IMR-90 (cell line): Measurements from ENCODE around the gene KMT5C. TPM values are rescaled to one million over a fixed set of nuclear protein-coding genes. Genes with fewer than 3 reads are reported as not detected.

Source experiments
- ATAC-seq: fragments of 200-7000 bp; cut with Tn5 transposase; 2 replicates; pipeline ENCODE4 v1.9.1; 2020; ENCODE audit warnings: low read depth, mild to moderate bottlenecking, moderate library complexity
- BruUV-seq: library from RNA; stranded (reverse); fragments of 400-500 nt; replicated peaks from 2 replicates; lab custom pipeline; 2021; lab: Mats Ljungman, UMichigan
- CTCF ChIA-PET: fragments of 300-600 bp; formaldehyde crosslinking; extraction: SDS; loops from one replicate; lab custom pipeline; 2021; ENCODE audit warnings: antibody characterized with exemption; lab: Yijun Ruan, JAX
- POLR2A ChIA-PET: fragments of 300-600 bp; sonication (Branson Sonifier 250); formaldehyde crosslinking; loops from one replicate; lab custom pipeline; 2022; ENCODE audit warnings: antibody characterized with exemption; ENCODE audit not compliant: unreplicated experiment; lab: Charles Lee
- DNase-seq: peaks from one replicate; pipeline ENCODE4 v3.0.0; 2013
- H2AFZ ChIP-seq: replicated peaks from 2 replicates; pipeline ENCODE3; 2013; ENCODE audit warnings: low read length, mild to moderate bottlenecking; ENCODE audit not compliant: poor library complexity
- H2AK5ac ChIP-seq: 2 replicates; pipeline ENCODE4 v1.6.1; 2013; ENCODE audit warnings: low read depth, low read length, inconsistent platforms
- H2AK9ac ChIP-seq: replicated peaks from 2 replicates; pipeline ENCODE3; 2013; ENCODE audit warnings: mild to moderate bottlenecking, low read depth, low read length, moderate library complexity; ENCODE audit not compliant: poor library complexity
- H2BK120ac ChIP-seq: 2 replicates; pipeline ENCODE4 v1.6.1; 2013; ENCODE audit warnings: low read depth, low read length, inconsistent platforms
- H2BK15ac ChIP-seq: 3 replicates; pipeline ENCODE4 v1.6.1; 2013; ENCODE audit warnings: low read depth, low read length, inconsistent platforms
- H2BK20ac ChIP-seq: 2 replicates; pipeline ENCODE4 v1.6.1; 2013; ENCODE audit warnings: low read depth, mild to moderate bottlenecking, inconsistent platforms, low read length, moderate library complexity
- H2BK5ac ChIP-seq: 2 replicates; pipeline ENCODE4 v1.6.1; 2013; ENCODE audit warnings: mild to moderate bottlenecking, low read depth, low read length, inconsistent platforms; ENCODE audit not compliant: poor library complexity, severe bottlenecking
- H3K14ac ChIP-seq: replicated peaks from 2 replicates; pipeline ENCODE4 v1.6.1; 2013; ENCODE audit warnings: low read depth, low read length, inconsistent platforms
- H3K18ac ChIP-seq: 2 replicates; pipeline ENCODE4 v1.6.1; 2013; ENCODE audit warnings: low read depth, low read length, control low read depth
- H3K23ac ChIP-seq: 2 replicates; pipeline ENCODE4 v1.6.1; 2013; ENCODE audit warnings: low read depth, low read length, inconsistent platforms
- H3K27ac ChIP-seq: 2 replicates; pipeline ENCODE4 v1.5.1; 2013; ENCODE audit warnings: mild to moderate bottlenecking, control low read depth, low read length; ENCODE audit not compliant: insufficient read depth
- H3K27me3 ChIP-seq: 2 replicates; pipeline ENCODE4 v1.6.1; 2013; ENCODE audit warnings: low read length; ENCODE audit not compliant: control insufficient read depth, insufficient read depth
- H3K36me3 ChIP-seq: 2 replicates; pipeline ENCODE4 v1.6.1; 2013; ENCODE audit warnings: low read length, mixed read lengths; ENCODE audit not compliant: control insufficient read depth, insufficient read depth
- H3K4ac ChIP-seq: 2 replicates; pipeline ENCODE4 v1.6.1; 2013; ENCODE audit warnings: low read depth, low read length, inconsistent platforms
- H3K4me1 ChIP-seq: 2 replicates; pipeline ENCODE4 v1.6.1; 2013; ENCODE audit warnings: low read length, mixed read lengths; ENCODE audit not compliant: control insufficient read depth, insufficient read depth
- H3K4me2 ChIP-seq: 2 replicates; pipeline ENCODE4 v1.6.1; 2013; ENCODE audit warnings: low read depth, mild to moderate bottlenecking, control low read depth, low read length, moderate library complexity
- H3K4me3 ChIP-seq: 2 replicates; pipeline ENCODE4 v1.5.1; 2013; ENCODE audit warnings: low read depth, mild to moderate bottlenecking, control low read depth, low read length, moderate library complexity; ENCODE audit not compliant: insufficient read depth
- H3K56ac ChIP-seq: 2 replicates; pipeline ENCODE4 v1.6.1; 2013; ENCODE audit warnings: low read length, inconsistent platforms; ENCODE audit not compliant: insufficient read depth; ENCODE audit errors: extremely low read depth
- H3K79me1 ChIP-seq, 2 experiments: 2 replicates each; pipeline ENCODE4 v1.6.1; 2013; ENCODE audit warnings: low read length in 2 of 2, inconsistent platforms in 1 of 2, low read depth in 1 of 2
- H3K9ac ChIP-seq: 2 replicates; pipeline ENCODE4 v1.6.1; 2013; ENCODE audit warnings: low read depth, low read length, control low read depth
- H3K9me1 ChIP-seq: 2 replicates; pipeline ENCODE4 v1.6.1; 2013; ENCODE audit warnings: low read length, inconsistent platforms; ENCODE audit not compliant: insufficient read depth
- H3K9me3 ChIP-seq: 2 replicates; pipeline ENCODE4 v1.6.1; 2013; ENCODE audit warnings: low read length; ENCODE audit not compliant: control insufficient read depth, insufficient read depth
- H4K20me1 ChIP-seq: 2 replicates; pipeline ENCODE4 v1.6.1; 2013; ENCODE audit warnings: low read length, inconsistent platforms; ENCODE audit not compliant: insufficient read depth
- H4K5ac ChIP-seq: 2 replicates; pipeline ENCODE4 v1.6.1; 2013; ENCODE audit warnings: mild to moderate bottlenecking, low read depth, low read length, control low read depth
- H4K8ac ChIP-seq, 2 experiments: 2 replicates each; pipeline ENCODE4 v1.6.1; 2013; ENCODE audit warnings: low read depth in 2 of 2, low read length in 2 of 2, control low read depth in 1 of 2, inconsistent platforms in 1 of 2
- H4K91ac ChIP-seq: 2 replicates; pipeline ENCODE4 v1.6.1; 2013; ENCODE audit warnings: low read depth, low read length, inconsistent platforms; ENCODE audit not compliant: insufficient read depth
- BHLHE40 ChIP-seq: fragments of 150-350 bp; IDR thresholded peaks from 2 replicates; pipeline ENCODE4 v1.6.1; 2016; ENCODE audit warnings: mild to moderate bottlenecking, low read depth, low read length
- CEBPB ChIP-seq: IDR thresholded peaks from 2 replicates; pipeline ENCODE4 v1.6.1; 2012; ENCODE audit warnings: low read depth, low read length, improper control_type of control experiment
- CHD1 ChIP-seq: IDR thresholded peaks from 2 replicates; pipeline ENCODE4 v1.6.1; 2012; ENCODE audit warnings: low read depth, low read length, improper control_type of control experiment
- FOS ChIP-seq: fragments of 150-350 bp; IDR thresholded peaks from 2 replicates; pipeline ENCODE4 v1.6.1; 2016; ENCODE audit warnings: low read depth, low read length
- MAFK ChIP-seq: IDR thresholded peaks from 2 replicates; pipeline ENCODE4 v1.6.1; 2012; ENCODE audit warnings: low read depth, low read length, improper control_type of control experiment
- MAZ ChIP-seq: IDR thresholded peaks from 2 replicates; pipeline ENCODE4 v1.6.1; 2012; ENCODE audit warnings: low read depth, mild to moderate bottlenecking, low read length, improper control_type of control experiment, moderate library complexity, borderline replicate concordance
- MXI1 ChIP-seq: IDR thresholded peaks from 2 replicates; pipeline ENCODE4 v1.6.1; 2012; ENCODE audit warnings: low read depth, mild to moderate bottlenecking, low read length, moderate library complexity, borderline replicate concordance
- NFE2L2 ChIP-seq: fragments of 150-350 bp; IDR thresholded peaks from 2 replicates; pipeline ENCODE4 v1.6.1; 2016; ENCODE audit warnings: low read depth, mild to moderate bottlenecking, low read length
- POLR2A ChIP-seq: IDR thresholded peaks from 2 replicates; pipeline ENCODE4 v1.6.1; 2012; ENCODE audit warnings: mild to moderate bottlenecking, low read depth, low read length
- RAD21 ChIP-seq: IDR thresholded peaks from 2 replicates; pipeline ENCODE4 v1.6.1; 2012; ENCODE audit warnings: low read length, improper control_type of control experiment
- RCOR1 ChIP-seq: IDR thresholded peaks from 2 replicates; pipeline ENCODE4 v1.6.1; 2012; ENCODE audit warnings: mild to moderate bottlenecking, low read length, improper control_type of control experiment; ENCODE audit not compliant: insufficient replicate concordance
- RFX5 ChIP-seq: IDR thresholded peaks from 2 replicates; pipeline ENCODE4 v1.8.0; 2012; ENCODE audit warnings: low read depth, mild to moderate bottlenecking, low read length, moderate library complexity
- SMC3 ChIP-seq: fragments of 150-350 bp; IDR thresholded peaks from 2 replicates; pipeline ENCODE4 v1.6.1; 2016; ENCODE audit warnings: low read depth, mild to moderate bottlenecking, antibody characterized with exemption, low read length, moderate library complexity
- WGBS, 2 experiments: methylation state at CpG; one replicate each; pipeline versions ENCODE4 v1.1.5 to v1.1.7; 2013; ENCODE audit warnings: missing lambda C conversion rate in 2 of 2; ENCODE audit not compliant: insufficient read length in 1 of 2; ENCODE audit errors: extremely low coverage in 2 of 2; 5-methylcytosine and 5-hydroxymethylcytosine counted together
- dilution Hi-C: fragments of 300-500 bp; cut with HindIII; formaldehyde crosslinking; loops from one replicate; pipeline ENCODE4 v1.14.3; 2018; ENCODE audit warnings: low sequenced_read_pairs; ENCODE audit not compliant: unreplicated experiment
- in situ Hi-C: fragments of 300-500 bp; cut with MboI; formaldehyde crosslinking; loops from 3 replicates; pipeline ENCODE4 v1.14.3; 2019; ENCODE audit warnings: low sequenced_read_pairs, inconsistent platforms, mixed read lengths
- intact Hi-C: fragments of 100-400 bp; cut with micrococcal nuclease; formaldehyde crosslinking; loops from 2 replicates; pipeline ENCODE4 v1.10.0; 2022
- polyA plus RNA-seq, 3 experiments: library from polyadenylated mRNA; depleted of rRNA; stranded (reverse); fragments of >200 nt; gene quantifications; 2 replicates each; pipeline ENCODE4 v1.2.3, GENCODE V29; 2012; ENCODE audit warnings: low replicate concordance in 1 of 3
- total RNA-seq: library from RNA; depleted of rRNA; stranded (reverse); fragments of >200 nt; gene quantifications from 2 replicates; pipeline ENCODE4 v1.2.3, GENCODE V29; 2012
- TF ChIP-seq, protein P1 (sequence below): fragments of 150-350 bp; IDR thresholded peaks from 2 replicates; pipeline ENCODE4 v1.6.1; 2016; ENCODE audit warnings: low read depth, mild to moderate bottlenecking, low read length, moderate library complexity, borderline replicate concordance
- TF ChIP-seq, protein P2 (sequence below): fragments of 150-350 bp; IDR thresholded peaks from 2 replicates; pipeline ENCODE4 v1.6.1; 2017; ENCODE audit warnings: mild to moderate bottlenecking, antibody characterized with exemption, low read length, low read depth
- TF ChIP-seq, protein P3 (sequence below): conservative IDR thresholded peaks from 2 replicates; pipeline ENCODE4 v1.5.1; 2012; ENCODE audit warnings: mild to moderate bottlenecking, low read depth, low read length, improper control_type of control experiment

Gene KMT5C
- total and polyA plus RNA-seq, 2 of the 4 experiments (the other 2 are of a cell fraction) = 1.8 to 5.9 TPM

DNA sequence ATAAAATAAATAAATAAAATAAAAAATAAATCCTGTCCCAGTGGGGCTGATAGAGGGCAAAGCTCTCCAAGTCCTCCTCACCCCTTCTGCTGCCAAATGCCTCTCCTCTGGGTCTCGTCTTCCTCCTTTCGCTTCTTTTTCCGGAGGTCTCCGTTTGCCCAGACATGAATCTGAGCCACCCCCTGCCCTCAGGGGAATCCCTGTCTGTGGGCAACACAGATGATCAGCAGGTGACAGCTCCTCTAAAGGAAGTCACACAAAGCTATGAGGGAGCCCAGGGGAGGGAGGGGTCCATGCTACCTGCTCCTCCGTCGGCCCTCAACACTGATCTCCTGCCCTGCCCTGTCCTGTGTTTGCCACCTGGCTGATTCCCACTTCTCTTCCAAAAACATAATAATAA is 15.0 kb upstream of the KMT5C start:
- BruUV-seq = no TSS peak
- in situ Hi-C loops = no loop called here

More for the DNA sequence above, 15.0 kb upstream of the KMT5C start:
- Histone ChIP-seq H3K4me3 (no peak overlapping the region), H2BK15ac (no peak overlapping the region), H2BK120ac (no peak overlapping the region), H3K36me3 (no peaks in the 10 kb centered on the region), H3K9me3 (no peaks in the 10 kb centered on the region), H3K9ac (no peak overlapping the region), H4K5ac (no peak overlapping the region), H3K79me1 (no peaks in the 10 kb centered on the region), H2BK5ac (no peak overlapping the region), H3K4me1 (peaks cover 2% of the 10 kb centered on the region; the same call in 1 of the 2 replicates), H2AFZ (peak overlapping the region; percentile 32), H4K8ac (no peak overlapping the region), H3K14ac (no peak overlapping the region), H3K4me2 (no peak overlapping the region), H4K20me1 (peaks cover 2% of the 10 kb centered on the region; the same call in 1 of the 2 replicates), H4K91ac (no peak overlapping the region), H3K56ac (no peak overlapping the region), H3K27me3 (peaks cover 18% of the 10 kb centered on the region), H3K4ac (no peak overlapping the region), H3K18ac (no peak overlapping the region), H3K27ac (no peak overlapping the region), H3K9me1 (no peaks in the 10 kb centered on the region; the same call in 1 of the 2 replicates), H2AK5ac (no peak overlapping the region), H2AK9ac (no peak overlapping the region), H3K23ac (no peak overlapping the region), H2BK20ac (no peak overlapping the region)
- intact Hi-C loops (no loop called here), dilution Hi-C loops (no loop called here)
- TF ChIP-seq, protein P1, sequence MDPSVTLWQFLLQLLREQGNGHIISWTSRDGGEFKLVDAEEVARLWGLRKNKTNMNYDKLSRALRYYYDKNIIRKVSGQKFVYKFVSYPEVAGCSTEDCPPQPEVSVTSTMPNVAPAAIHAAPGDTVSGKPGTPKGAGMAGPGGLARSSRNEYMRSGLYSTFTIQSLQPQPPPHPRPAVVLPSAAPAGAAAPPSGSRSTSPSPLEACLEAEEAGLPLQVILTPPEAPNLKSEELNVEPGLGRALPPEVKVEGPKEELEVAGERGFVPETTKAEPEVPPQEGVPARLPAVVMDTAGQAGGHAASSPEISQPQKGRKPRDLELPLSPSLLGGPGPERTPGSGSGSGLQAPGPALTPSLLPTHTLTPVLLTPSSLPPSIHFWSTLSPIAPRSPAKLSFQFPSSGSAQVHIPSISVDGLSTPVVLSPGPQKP = no peak
- TF ChIP-seq CHD1 = no peak
- TF ChIP-seq BHLHE40 = no peak
- TF ChIP-seq FOS = no peak
- TF ChIP-seq NFE2L2 = no peak
- no peak for TF ChIP-seq CEBPB
- TF ChIP-seq MXI1 = no peak
- TF ChIP-seq, protein P2, sequence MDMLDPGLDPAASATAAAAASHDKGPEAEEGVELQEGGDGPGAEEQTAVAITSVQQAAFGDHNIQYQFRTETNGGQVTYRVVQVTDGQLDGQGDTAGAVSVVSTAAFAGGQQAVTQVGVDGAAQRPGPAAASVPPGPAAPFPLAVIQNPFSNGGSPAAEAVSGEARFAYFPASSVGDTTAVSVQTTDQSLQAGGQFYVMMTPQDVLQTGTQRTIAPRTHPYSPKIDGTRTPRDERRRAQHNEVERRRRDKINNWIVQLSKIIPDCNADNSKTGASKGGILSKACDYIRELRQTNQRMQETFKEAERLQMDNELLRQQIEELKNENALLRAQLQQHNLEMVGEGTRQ = no peak
- TF ChIP-seq MAFK = no peak
- no peak for TF ChIP-seq POLR2A
- TF ChIP-seq RFX5 = no peak
- TF ChIP-seq, protein P3, sequence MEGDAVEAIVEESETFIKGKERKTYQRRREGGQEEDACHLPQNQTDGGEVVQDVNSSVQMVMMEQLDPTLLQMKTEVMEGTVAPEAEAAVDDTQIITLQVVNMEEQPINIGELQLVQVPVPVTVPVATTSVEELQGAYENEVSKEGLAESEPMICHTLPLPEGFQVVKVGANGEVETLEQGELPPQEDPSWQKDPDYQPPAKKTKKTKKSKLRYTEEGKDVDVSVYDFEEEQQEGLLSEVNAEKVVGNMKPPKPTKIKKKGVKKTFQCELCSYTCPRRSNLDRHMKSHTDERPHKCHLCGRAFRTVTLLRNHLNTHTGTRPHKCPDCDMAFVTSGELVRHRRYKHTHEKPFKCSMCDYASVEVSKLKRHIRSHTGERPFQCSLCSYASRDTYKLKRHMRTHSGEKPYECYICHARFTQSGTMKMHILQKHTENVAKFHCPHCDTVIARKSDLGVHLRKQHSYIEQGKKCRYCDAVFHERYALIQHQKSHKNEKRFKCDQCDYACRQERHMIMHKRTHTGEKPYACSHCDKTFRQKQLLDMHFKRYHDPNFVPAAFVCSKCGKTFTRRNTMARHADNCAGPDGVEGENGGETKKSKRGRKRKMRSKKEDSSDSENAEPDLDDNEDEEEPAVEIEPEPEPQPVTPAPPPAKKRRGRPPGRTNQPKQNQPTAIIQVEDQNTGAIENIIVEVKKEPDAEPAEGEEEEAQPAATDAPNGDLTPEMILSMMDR = no peak
- TF ChIP-seq MAZ = no peak
- TF ChIP-seq SMC3 = no peak
- no peak for TF ChIP-seq RAD21
- TF ChIP-seq RCOR1 = no peak
- no peak for ATAC-seq
- CTCF ChIA-PET = no interaction called here
- DNase-seq = no peak
- no CpG with 5 or more reads among the region's 6 CpGs for WGBS, 2 experiments
- POLR2A ChIA-PET = no interaction called here
